MG63 (cell line): ENCODE data around the gene CRYGD. TPM values are rescaled to one million over a fixed set of nuclear protein-coding genes. Genes with fewer than 3 reads are reported as not detected.
"Not testable (repeated sequence)": the region's sequence is repeated elsewhere in the genome, so short reads cannot be mapped to it uniquely, and the experiment has no call there.

Source experiments
- DNase-seq: peaks from one replicate; pipeline ENCODE4 v3.0.0-alpha.2; 2020
- H3K27me3 ChIP-seq: fragments of 250-450 bp; sonication (Bioruptor Pico); 2 replicates; pipeline ENCODE4 v1.5.1; 2020; ENCODE audit warnings: mild to moderate bottlenecking, moderate library complexity
- H3K36me3 ChIP-seq: fragments of 250-450 bp; sonication (Bioruptor Pico); 2 replicates; pipeline ENCODE4 v1.5.1; 2020; ENCODE audit warnings: mild to moderate bottlenecking, moderate library complexity
- H3K4me3 ChIP-seq: fragments of 250-450 bp; sonication (Bioruptor Pico); 2 replicates; pipeline ENCODE4 v1.5.1; 2020; ENCODE audit warnings: mild to moderate bottlenecking, moderate library complexity
- H3K9me3 ChIP-seq: fragments of 250-450 bp; sonication (Bioruptor Pico); 2 replicates; pipeline ENCODE4 v1.5.1; 2020; ENCODE audit warnings: mild to moderate bottlenecking, moderate library complexity
- total RNA-seq: library from RNA; depleted of rRNA; stranded (reverse); fragments of >200 nt; shearing (Covaris generic); gene quantifications from 2 replicates; pipeline ENCODE4 v1.2.3, GENCODE V29; 2014; ENCODE audit warnings: low replicate concordance

Gene CRYGD
- total RNA-seq, 1 experiment from 2014 or later: not detected

GRCh38 chr2:208099682-208100470, 24.4 kb downstream of the CRYGD start:
- DNase-seq: no peak
- Histone ChIP-seq H3K36me3 (no peaks in the 10 kb centered on the region), H3K4me3 (no peak overlapping the region), H3K9me3 (no peaks in the 10 kb centered on the region), H3K27me3 (no peaks in the 10 kb centered on the region)

GRCh38 chr2:208098701-208099100, 25.6 kb downstream of the CRYGD start:
- not testable (repeated sequence) for H3K4me3 ChIP-seq, H3K9me3 ChIP-seq, DNase-seq, H3K27me3 ChIP-seq, H3K36me3 ChIP-seq

DNA sequence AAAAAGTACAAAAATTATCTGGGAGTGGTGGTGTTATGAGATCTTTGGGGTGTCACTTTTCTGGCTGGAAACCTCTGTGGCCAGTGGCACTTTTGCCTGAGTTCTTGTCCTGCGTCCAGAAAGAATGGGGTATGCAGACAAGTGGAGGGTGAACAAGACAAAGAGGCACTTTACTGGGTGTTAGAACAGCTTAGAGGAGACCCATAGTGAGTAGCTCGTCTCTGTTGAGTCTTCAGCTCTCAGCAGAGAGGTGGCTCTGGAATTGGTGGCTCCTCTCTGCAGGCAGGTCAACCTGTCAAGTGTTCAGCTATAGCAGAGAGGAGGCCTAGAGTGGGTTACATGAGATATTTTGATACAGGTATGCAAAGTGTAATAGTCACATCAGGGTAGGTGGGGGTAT, 26.1 kb downstream of the CRYGD start:
- Histone ChIP-seq H3K27me3 (no peaks in the 10 kb centered on the region), H3K36me3 (no peaks in the 10 kb centered on the region), H3K9me3 (no peaks in the 10 kb centered on the region), H3K4me3 (no peak overlapping the region)
- no peak for DNase-seq

DNA sequence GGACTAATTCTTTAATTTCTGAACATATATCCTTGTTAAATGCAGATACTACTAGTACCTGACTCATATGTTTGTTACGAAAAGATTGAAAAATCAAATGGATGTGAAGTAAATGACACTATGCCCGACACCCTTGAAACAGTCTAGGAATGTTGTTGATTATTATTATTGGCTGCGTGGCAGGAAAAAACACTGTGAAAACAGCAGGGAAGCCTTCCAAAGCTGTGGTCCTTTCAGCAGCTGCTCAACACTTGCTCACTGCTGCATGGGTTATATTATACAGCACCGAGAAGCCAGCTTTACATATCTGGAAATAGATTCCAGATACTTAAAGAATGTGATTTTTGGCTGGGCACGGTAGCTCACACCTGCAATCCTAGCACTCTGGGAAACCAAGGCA, 26.5 kb downstream of the CRYGD start:
- H3K27me3 ChIP-seq: no peaks in the 10 kb centered on the region
- no peak overlapping the region for H3K4me3 ChIP-seq
- no peaks in the 10 kb centered on the region for H3K36me3 ChIP-seq
- no peaks in the 10 kb centered on the region for H3K9me3 ChIP-seq
- peak; percentile 73 for DNase-seq

GRCh38 chr2:208097313-208097712, 27.0 kb downstream of the CRYGD start:
- H3K9me3 ChIP-seq: no peaks in the 10 kb centered on the region
- H3K27me3 ChIP-seq: no peaks in the 10 kb centered on the region
- DNase-seq: peak; percentile 45
- no peaks in the 10 kb centered on the region for H3K36me3 ChIP-seq
- H3K4me3 ChIP-seq: no peak overlapping the region

- Histone ChIP-seq H3K4me3 (no peak overlapping the region), H3K27me3 (no peaks in the 10 kb centered on the region), H3K36me3 (no peaks in the 10 kb centered on the region), H3K9me3 (no peaks in the 10 kb centered on the region)
- DNase-seq: no peak
Observed at GRCh38 chr2:208096080-208096479, 28.2 kb downstream of the CRYGD start.

DNA sequence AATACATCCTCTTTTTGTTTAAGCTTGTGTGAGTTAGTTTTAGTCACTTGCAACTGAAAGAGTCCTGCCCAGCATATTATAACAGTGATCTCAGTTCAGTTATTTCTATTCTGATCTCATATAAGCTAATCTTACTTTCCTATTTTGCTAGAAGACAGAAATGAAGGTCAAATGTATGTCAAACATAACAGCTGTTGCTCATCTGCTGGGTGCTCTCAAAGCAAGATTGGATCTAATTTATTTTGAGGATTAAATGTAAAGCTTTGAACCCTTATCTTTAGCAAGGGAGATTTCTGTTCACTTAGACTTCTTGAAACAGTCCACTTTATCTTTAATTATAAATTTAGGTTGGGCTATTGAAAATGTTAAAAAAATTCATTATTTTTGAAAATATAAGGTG, 31.2 kb downstream of the CRYGD start:
- no peaks in the 10 kb centered on the region for H3K27me3 ChIP-seq
- no peak for DNase-seq
- no peak overlapping the region for H3K4me3 ChIP-seq
- no peaks in the 10 kb centered on the region for H3K36me3 ChIP-seq
- no peaks in the 10 kb centered on the region for H3K9me3 ChIP-seq

- DNase-seq: no peak
- Histone ChIP-seq H3K36me3 (no peaks in the 10 kb centered on the region), H3K4me3 (no peak overlapping the region), H3K27me3 (no peaks in the 10 kb centered on the region), H3K9me3 (no peaks in the 10 kb centered on the region)
Observed at GRCh38 chr2:208092093-208092832, 32.1 kb downstream of the CRYGD start.

- Histone ChIP-seq H3K27me3 (no peaks in the 10 kb centered on the region; the same call in 1 of the 2 replicates), H3K4me3 (no peak overlapping the region), H3K36me3 (no peaks in the 10 kb centered on the region), H3K9me3 (no peaks in the 10 kb centered on the region)
- no peak for DNase-seq
Observed at GRCh38 chr2:208090420-208090819, 33.9 kb downstream of the CRYGD start.

GRCh38 chr2:208086029-208086428, 38.3 kb downstream of the CRYGD start:
- no peak overlapping the region for H3K4me3 ChIP-seq
- DNase-seq: no peak
- no peaks in the 10 kb centered on the region for H3K9me3 ChIP-seq
- H3K36me3 ChIP-seq: no peaks in the 10 kb centered on the region
- no peaks in the 10 kb centered on the region; the same call in 1 of the 2 replicates for H3K27me3 ChIP-seq

- no peak for DNase-seq
- Histone ChIP-seq H3K36me3 (no peaks in the 10 kb centered on the region), H3K9me3 (no peaks in the 10 kb centered on the region)
Observed at GRCh38 chr2:208083807-208084206, 40.5 kb downstream of the CRYGD start.

DNA sequence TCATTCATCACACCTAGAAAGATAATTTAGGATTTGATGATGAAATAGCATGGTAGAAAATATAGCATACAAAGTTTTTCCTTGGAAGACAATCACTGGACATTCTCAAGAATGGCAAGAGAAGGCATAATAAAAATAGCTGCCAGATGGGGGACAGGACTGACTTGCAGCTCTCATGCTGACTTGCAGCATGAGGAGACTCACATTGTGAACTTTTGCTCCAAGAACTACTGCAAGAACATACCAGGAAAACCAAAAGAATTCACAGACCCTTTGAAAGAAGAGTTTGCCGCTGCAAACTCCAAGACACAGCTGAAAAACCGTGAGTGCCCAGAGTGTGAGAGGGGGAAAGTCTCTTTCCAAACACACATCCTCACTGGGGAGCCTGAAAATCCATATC, 47.0 kb downstream of the CRYGD start:
- H3K36me3 ChIP-seq: no peaks in the 10 kb centered on the region
- no peak for DNase-seq
- no peaks in the 10 kb centered on the region for H3K9me3 ChIP-seq
- H3K4me3 ChIP-seq: no peak overlapping the region
- H3K27me3 ChIP-seq: no peaks in the 10 kb centered on the region

More at GRCh38 chr2:208083807-208084206, 40.5 kb downstream of the CRYGD start:
- Histone ChIP-seq H3K4me3 (no peak overlapping the region), H3K27me3 (no peaks in the 10 kb centered on the region; the same call in 1 of the 2 replicates)

DNA sequence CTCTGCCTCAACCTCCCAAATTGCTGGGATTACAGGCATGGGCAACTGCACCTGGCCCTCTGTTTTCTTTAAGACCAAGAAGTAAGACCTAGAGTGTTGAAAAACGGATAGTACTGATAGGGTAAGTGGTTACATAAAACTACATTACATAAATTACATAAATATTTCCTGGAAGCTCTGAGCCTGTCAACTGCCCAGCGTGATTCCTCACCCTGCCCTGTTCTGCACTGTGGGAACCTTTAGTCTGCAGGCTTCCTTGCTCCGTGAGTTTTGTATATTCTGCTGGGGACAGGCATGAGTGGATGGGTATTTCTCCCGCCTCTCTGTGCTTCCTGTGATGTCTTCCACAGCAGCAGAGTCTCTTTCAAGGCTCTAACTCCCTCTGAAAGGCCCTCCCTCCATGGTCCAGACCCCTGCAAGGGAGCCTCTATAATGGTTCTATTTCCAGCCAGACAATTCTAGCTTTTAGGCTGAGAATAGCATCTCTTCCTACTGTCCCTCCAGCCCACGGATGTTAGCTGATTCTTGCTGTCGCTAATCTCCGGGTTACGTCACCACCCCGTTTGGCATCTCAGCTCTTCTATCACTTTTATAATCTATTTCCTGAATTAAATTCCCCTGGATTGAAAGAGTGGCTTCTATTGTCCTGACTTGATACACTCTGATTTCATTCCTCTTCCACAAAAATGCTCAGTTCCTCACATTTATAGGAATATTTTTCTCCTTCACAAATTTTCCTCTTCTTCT, 49.5 kb downstream of the CRYGD start:
- Histone ChIP-seq H3K36me3 (no peaks in the 10 kb centered on the region), H3K9me3 (no peaks in the 10 kb centered on the region)

GRCh38 chr2:208072250-208072892, 52.0 kb downstream of the CRYGD start:
- Histone ChIP-seq H3K9me3 (no peaks in the 10 kb centered on the region), H3K4me3 (no peak overlapping the region), H3K36me3 (no peaks in the 10 kb centered on the region), H3K27me3 (no peaks in the 10 kb centered on the region)
- DNase-seq: peak; percentile 43

More for the DNA sequence above, 49.5 kb downstream of the CRYGD start:
- Histone ChIP-seq H3K4me3 (no peak overlapping the region), H3K27me3 (no peaks in the 10 kb centered on the region)
- DNase-seq: no peak
